ENCODE measurements around the gene CBX3. TPM values are rescaled to one million over a fixed set of nuclear protein-coding genes. Genes with fewer than 3 reads are reported as not detected.
"Not testable (repeated sequence)": the region's sequence is repeated elsewhere in the genome, so short reads cannot be mapped to it uniquely, and the experiment has no call there.

CBX3 gene
- total RNA-seq, 1 donor from 2014 or later: 148 TPM

- no peak for FAIRE-seq
Observed at GRCh38 chr7:26238032-26238431, 36.5 kb downstream of the CBX3 start.

GRCh38 chr7:26245150-26245549 is 43.6 kb downstream of the CBX3 start:
- FAIRE-seq: no peak
- peaks cover 3% of the 10 kb centered on the region for H3K27me3 Mint-ChIP-seq (ENCODE audit: low read depth, unreplicated experiment)
- Histone ChIP-seq H4K20me1 (ENCODE audit: insufficient read depth, low read length) (no peaks in the 10 kb centered on the region), H3K9me3 (ENCODE audit: insufficient read depth, low read depth, low read length) (no peaks in the 10 kb centered on the region), H2AFZ (ENCODE audit: low read depth, low read length) (no peak overlapping the region), H3K27me3 (ENCODE audit: insufficient read depth, low read length) (no peaks in the 10 kb centered on the region), H3K27ac (ENCODE audit: low read depth, low read length) (no peak overlapping the region), H3K4me1 (ENCODE audit: insufficient read depth, low read length) (no peaks in the 10 kb centered on the region), H3K36me3 (ENCODE audit: insufficient read depth, low read length) (no peaks in the 10 kb centered on the region), H3K79me2 (ENCODE audit: insufficient read depth, low read length) (no peaks in the 10 kb centered on the region), H3K9ac (ENCODE audit: low read length) (no peak overlapping the region), H3K4me3 (ENCODE audit: insufficient read depth, low read depth, low read length) (no peak overlapping the region), H3K4me2 (ENCODE audit: low read length) (no peak overlapping the region)
- no peaks in the 10 kb centered on the region for H3K36me3 Mint-ChIP-seq (ENCODE audit: low read depth, unreplicated experiment)
- H3K4me1 Mint-ChIP-seq (ENCODE audit: low read depth, unreplicated experiment): no peaks in the 10 kb centered on the region
- H3K9me3 Mint-ChIP-seq (ENCODE audit: unreplicated experiment): no peaks in the 10 kb centered on the region
- H3K4me3 Mint-ChIP-seq (ENCODE audit: unreplicated experiment): no peak overlapping the region
- TF ChIP-seq CTCF (IDR thresholded peaks at IDR 0.05; ENCODE audit: insufficient read depth, low read depth, low read length) (no peak), EZH2 (IDR thresholded peaks at IDR 0.05; ENCODE audit: insufficient read depth, low read length) (no peak)
- H3K27ac Mint-ChIP-seq (ENCODE audit: unreplicated experiment): no peak overlapping the region
- DNase-seq (ENCODE audit: low read depth): no peak

More at GRCh38 chr7:26238032-26238431, 36.5 kb downstream of the CBX3 start:
- Histone ChIP-seq H2AFZ (ENCODE audit: low read depth, low read length) (no peak overlapping the region), H3K9ac (ENCODE audit: low read length) (no peak overlapping the region), H3K27ac (ENCODE audit: low read depth, low read length) (no peak overlapping the region), H3K4me3 (ENCODE audit: insufficient read depth, low read depth, low read length) (no peak overlapping the region), H3K4me2 (ENCODE audit: low read length) (no peak overlapping the region), H3K4me1 (ENCODE audit: insufficient read depth, low read length) (no peaks in the 10 kb centered on the region), H3K27me3 (ENCODE audit: insufficient read depth, low read length) (no peaks in the 10 kb centered on the region), H3K79me2 (ENCODE audit: insufficient read depth, low read length) (no peaks in the 10 kb centered on the region), H3K9me3 (ENCODE audit: insufficient read depth, low read depth, low read length) (no peaks in the 10 kb centered on the region), H3K36me3 (ENCODE audit: insufficient read depth, low read length) (no peaks in the 10 kb centered on the region), H4K20me1 (ENCODE audit: insufficient read depth, low read length) (no peaks in the 10 kb centered on the region)
- H3K27ac Mint-ChIP-seq (ENCODE audit: unreplicated experiment): no peak overlapping the region
- peaks cover 2% of the 10 kb centered on the region for H3K27me3 Mint-ChIP-seq (ENCODE audit: low read depth, unreplicated experiment)
- H3K36me3 Mint-ChIP-seq (ENCODE audit: low read depth, unreplicated experiment): no peaks in the 10 kb centered on the region
- DNase-seq (ENCODE audit: low read depth): no peak
- TF ChIP-seq CTCF (IDR thresholded peaks at IDR 0.05; ENCODE audit: insufficient read depth, low read depth, low read length) (no peak), EZH2 (IDR thresholded peaks at IDR 0.05; ENCODE audit: insufficient read depth, low read length) (no peak)
- H3K9me3 Mint-ChIP-seq (ENCODE audit: unreplicated experiment): no peaks in the 10 kb centered on the region
- H3K4me3 Mint-ChIP-seq (ENCODE audit: unreplicated experiment): no peak overlapping the region
- H3K4me1 Mint-ChIP-seq (ENCODE audit: low read depth, unreplicated experiment): no peaks in the 10 kb centered on the region

- Histone ChIP-seq H3K79me2 (ENCODE audit: insufficient read depth, low read length) (no peaks in the 10 kb centered on the region), H3K36me3 (ENCODE audit: insufficient read depth, low read length) (no peaks in the 10 kb centered on the region), H3K4me1 (ENCODE audit: insufficient read depth, low read length) (no peaks in the 10 kb centered on the region), H3K4me2 (ENCODE audit: low read length) (no peak overlapping the region), H4K20me1 (ENCODE audit: insufficient read depth, low read length) (no peaks in the 10 kb centered on the region), H3K27ac (ENCODE audit: low read depth, low read length) (no peak overlapping the region), H3K9me3 (ENCODE audit: insufficient read depth, low read depth, low read length) (no peaks in the 10 kb centered on the region), H3K27me3 (ENCODE audit: insufficient read depth, low read length) (no peaks in the 10 kb centered on the region), H3K9ac (ENCODE audit: low read length) (no peak overlapping the region), H2AFZ (ENCODE audit: low read depth, low read length) (no peak overlapping the region), H3K4me3 (ENCODE audit: insufficient read depth, low read depth, low read length) (no peak overlapping the region)
- no peaks in the 10 kb centered on the region for H3K9me3 Mint-ChIP-seq (ENCODE audit: unreplicated experiment)
- FAIRE-seq (no peak), DNase-seq (ENCODE audit: low read depth) (no peak)
- peaks cover 3% of the 10 kb centered on the region for H3K27me3 Mint-ChIP-seq (ENCODE audit: low read depth, unreplicated experiment)
- TF ChIP-seq EZH2 (IDR thresholded peaks at IDR 0.05; ENCODE audit: insufficient read depth, low read length) (no peak), CTCF (IDR thresholded peaks at IDR 0.05; ENCODE audit: insufficient read depth, low read depth, low read length) (no peak)
- no peak overlapping the region for H3K27ac Mint-ChIP-seq (ENCODE audit: unreplicated experiment)
- H3K36me3 Mint-ChIP-seq (ENCODE audit: low read depth, unreplicated experiment): no peaks in the 10 kb centered on the region
- H3K4me3 Mint-ChIP-seq (ENCODE audit: unreplicated experiment): no peak overlapping the region
- no peaks in the 10 kb centered on the region for H3K4me1 Mint-ChIP-seq (ENCODE audit: low read depth, unreplicated experiment)
Observed at GRCh38 chr7:26250239-26250638, 48.7 kb downstream of the CBX3 start.

GRCh38 chr7:26261866-26262265 is 60.3 kb downstream of the CBX3 start:
- FAIRE-seq; H3K9ac ChIP-seq (ENCODE audit: low read length); H3K27me3 Mint-ChIP-seq (ENCODE audit: low read depth, unreplicated experiment); H3K36me3 ChIP-seq (ENCODE audit: insufficient read depth, low read length); H3K4me1 Mint-ChIP-seq (ENCODE audit: low read depth, unreplicated experiment); H3K27me3 ChIP-seq (ENCODE audit: insufficient read depth, low read length); H2AFZ ChIP-seq (ENCODE audit: low read depth, low read length); H3K4me3 Mint-ChIP-seq (ENCODE audit: unreplicated experiment); H3K4me3 ChIP-seq (ENCODE audit: insufficient read depth, low read depth, low read length); H3K27ac ChIP-seq (ENCODE audit: low read depth, low read length); H3K27ac Mint-ChIP-seq (ENCODE audit: unreplicated experiment); H3K79me2 ChIP-seq (ENCODE audit: insufficient read depth, low read length); H3K4me1 ChIP-seq (ENCODE audit: insufficient read depth, low read length); H3K9me3 ChIP-seq (ENCODE audit: insufficient read depth, low read depth, low read length); H3K36me3 Mint-ChIP-seq (ENCODE audit: low read depth, unreplicated experiment); H3K4me2 ChIP-seq (ENCODE audit: low read length); H4K20me1 ChIP-seq (ENCODE audit: insufficient read depth, low read length); DNase-seq (ENCODE audit: low read depth): not testable (repeated sequence)
- peaks cover 14% of the 10 kb centered on the region for H3K9me3 Mint-ChIP-seq (ENCODE audit: unreplicated experiment)
